Embryonic facial prominence (tissue), 1 donor: ENCODE data around the gene BDKRB2.

Experiments
- DNase-seq: peaks from one replicate; pipeline ENCODE4 v3.0.0-alpha.2; 2016; ENCODE audit errors: extremely low spot score

Gene BDKRB2

GRCh38 chr14:96270565-96271420 is 66.2 kb downstream of the BDKRB2 start:
- DNase-seq = no peak

- no peak for DNase-seq
Observed at GRCh38 chr14:96271421-96271762, 66.8 kb downstream of the BDKRB2 start.

- DNase-seq = no peak
Observed at GRCh38 chr14:96272777-96273473, 68.3 kb downstream of the BDKRB2 start.

- no peak for DNase-seq
Observed at GRCh38 chr14:96273629-96274028, 69.0 kb downstream of the BDKRB2 start.

GRCh38 chr14:96274122-96274521 is 69.5 kb downstream of the BDKRB2 start:
- no peak for DNase-seq

- no peak for DNase-seq
Observed at GRCh38 chr14:96274543-96274942, 69.9 kb downstream of the BDKRB2 start.

- peak; percentile 64 for DNase-seq
Observed at GRCh38 chr14:96275177-96276112, 70.8 kb downstream of the BDKRB2 start.

GRCh38 chr14:96277890-96278289 is 73.3 kb downstream of the BDKRB2 start:
- no peak for DNase-seq

- DNase-seq = no peak
Observed at GRCh38 chr14:96279564-96279963, 74.9 kb downstream of the BDKRB2 start.

GRCh38 chr14:96280104-96280503 is 75.5 kb downstream of the BDKRB2 start:
- no peak for DNase-seq

- DNase-seq = no peak
Observed at GRCh38 chr14:96281486-96281885, 76.8 kb downstream of the BDKRB2 start.

GRCh38 chr14:96284008-96284407 is 79.4 kb downstream of the BDKRB2 start:
- DNase-seq = no peak

- DNase-seq = no peak
Observed at GRCh38 chr14:96284430-96284829, 79.8 kb downstream of the BDKRB2 start.

- no peak for DNase-seq
Observed at GRCh38 chr14:96285667-96286066, 81.0 kb downstream of the BDKRB2 start.

GRCh38 chr14:96286251-96286650 is 81.6 kb downstream of the BDKRB2 start:
- no peak for DNase-seq

- no peak for DNase-seq
Observed at GRCh38 chr14:96287856-96288255, 83.2 kb downstream of the BDKRB2 start.
